NOMO-1 treated with DMSO at 0.1 percent for 48 hours (cell line): ENCODE data around the gene PLCB1.

Source experiments
- DNase-seq: peaks from one replicate; lab custom pipeline; 2025; ENCODE audit not compliant: unreplicated experiment; lab: John Stamatoyannopoulos, UW

Gene PLCB1

DNA sequence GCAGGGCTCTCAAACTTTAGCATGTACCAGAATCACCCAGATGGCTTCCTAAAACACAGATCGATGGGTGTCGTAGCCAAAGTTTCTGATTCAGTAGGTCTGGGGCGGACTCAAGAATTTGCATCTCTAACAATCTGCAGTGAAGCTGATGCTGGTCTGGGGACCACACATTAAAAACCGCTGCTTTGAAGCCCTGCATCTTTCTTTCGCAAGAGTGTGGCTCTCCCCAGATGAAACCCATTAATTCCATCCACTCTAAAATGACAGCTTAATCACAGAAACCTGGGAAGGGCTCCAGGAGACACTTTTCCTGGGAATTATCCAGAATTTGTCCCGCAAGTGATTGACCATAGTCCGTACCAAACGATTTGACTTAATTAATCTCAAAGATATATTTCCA lies 617.0 kb downstream of the PLCB1 start:
- DNase-seq, result no peak

DNA sequence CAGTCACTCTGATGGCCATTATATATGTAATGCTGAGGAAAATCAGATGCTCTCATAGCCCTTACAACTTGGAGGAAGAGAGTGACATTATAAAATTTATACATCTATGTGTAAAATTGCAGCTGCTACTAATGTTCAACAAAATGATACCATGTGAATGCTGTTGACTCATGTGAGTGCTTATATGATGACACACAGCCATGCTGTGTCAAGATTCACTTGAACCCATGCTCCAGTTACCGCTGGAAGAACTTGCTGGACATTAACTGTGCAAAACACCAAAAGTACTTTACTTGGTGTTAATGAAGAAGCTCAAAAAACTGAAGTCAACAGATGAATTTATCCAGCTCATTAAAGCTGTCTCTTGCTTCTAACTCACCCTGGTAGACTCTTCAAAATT lies 617.9 kb downstream of the PLCB1 start:
- DNase-seq, result no peak

DNA sequence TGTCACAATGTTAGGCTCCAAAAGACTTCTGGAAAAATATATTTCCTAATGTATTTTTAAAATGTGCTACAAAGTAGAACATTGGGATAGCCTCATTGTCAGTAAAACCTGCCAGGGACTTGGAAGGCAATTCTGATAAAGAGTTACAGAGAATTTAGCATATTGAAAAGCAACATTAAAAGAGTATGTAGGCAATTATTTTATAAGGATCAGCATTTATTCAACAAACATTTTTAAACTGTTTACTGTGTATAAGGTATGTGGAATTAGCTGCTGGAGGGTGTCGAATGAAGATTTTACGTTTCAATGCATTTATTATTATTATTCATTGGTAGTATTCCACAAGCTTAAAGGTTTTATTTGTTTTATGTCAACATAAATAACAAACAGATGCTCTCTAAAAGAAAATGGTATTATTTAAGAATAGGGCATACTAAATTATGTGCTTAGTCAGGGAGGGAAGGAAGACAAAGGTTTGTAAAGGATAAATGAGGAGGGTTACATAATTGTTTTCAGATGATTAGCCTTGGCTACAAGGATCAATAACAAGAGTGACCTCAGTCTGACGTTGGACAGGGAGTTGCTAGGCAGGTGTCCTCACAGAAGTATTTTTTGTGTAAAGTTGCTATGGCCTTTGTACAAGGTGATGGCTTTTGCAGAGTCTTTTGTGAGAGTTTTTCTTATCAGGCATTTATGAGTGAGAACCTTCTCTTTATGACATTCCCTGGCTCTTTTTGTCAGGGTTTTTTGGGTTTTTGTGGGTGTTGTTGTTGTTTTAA lies 623.5 kb downstream of the PLCB1 start:
- DNase-seq, result no peak

DNA sequence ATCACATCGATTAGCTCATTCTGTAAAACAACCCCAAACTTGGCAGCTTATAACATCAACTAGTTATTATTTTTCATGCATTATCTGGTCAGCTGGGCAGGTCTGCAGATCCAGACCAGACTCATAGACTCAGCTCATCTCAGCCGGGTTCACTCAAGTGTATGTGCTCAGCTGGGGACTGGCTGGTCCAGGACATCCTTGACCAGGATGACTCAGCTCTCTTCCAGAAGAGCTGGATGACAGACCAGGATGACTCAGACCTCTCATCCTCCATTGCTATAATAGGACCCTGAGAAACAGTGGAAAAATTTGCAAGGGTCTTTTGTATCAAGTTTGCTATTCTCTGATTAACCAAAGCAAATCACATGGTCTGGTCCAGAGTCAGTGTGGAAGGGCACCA lies 624.3 kb downstream of the PLCB1 start:
- DNase-seq, result no peak

DNA sequence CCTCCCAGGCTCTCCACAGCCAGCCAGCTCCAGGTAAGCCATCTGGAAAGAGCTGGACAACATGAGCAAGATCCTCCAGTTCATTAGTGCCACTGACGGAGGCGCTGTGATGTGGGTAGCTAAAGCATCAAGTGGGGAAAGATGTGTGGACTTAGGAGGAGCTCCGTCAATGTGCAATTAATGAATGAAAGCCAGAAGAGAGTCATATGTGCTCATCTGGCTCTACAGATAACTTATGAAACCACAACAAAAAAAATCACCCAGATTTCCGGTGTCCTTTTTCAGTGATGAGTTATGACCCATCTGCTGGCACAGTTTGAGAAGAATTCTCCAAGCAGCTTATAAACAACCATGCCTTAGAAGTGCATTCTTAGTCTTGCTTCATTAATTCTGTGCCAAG lies 625.1 kb downstream of the PLCB1 start:
- DNase-seq, result no peak

DNA sequence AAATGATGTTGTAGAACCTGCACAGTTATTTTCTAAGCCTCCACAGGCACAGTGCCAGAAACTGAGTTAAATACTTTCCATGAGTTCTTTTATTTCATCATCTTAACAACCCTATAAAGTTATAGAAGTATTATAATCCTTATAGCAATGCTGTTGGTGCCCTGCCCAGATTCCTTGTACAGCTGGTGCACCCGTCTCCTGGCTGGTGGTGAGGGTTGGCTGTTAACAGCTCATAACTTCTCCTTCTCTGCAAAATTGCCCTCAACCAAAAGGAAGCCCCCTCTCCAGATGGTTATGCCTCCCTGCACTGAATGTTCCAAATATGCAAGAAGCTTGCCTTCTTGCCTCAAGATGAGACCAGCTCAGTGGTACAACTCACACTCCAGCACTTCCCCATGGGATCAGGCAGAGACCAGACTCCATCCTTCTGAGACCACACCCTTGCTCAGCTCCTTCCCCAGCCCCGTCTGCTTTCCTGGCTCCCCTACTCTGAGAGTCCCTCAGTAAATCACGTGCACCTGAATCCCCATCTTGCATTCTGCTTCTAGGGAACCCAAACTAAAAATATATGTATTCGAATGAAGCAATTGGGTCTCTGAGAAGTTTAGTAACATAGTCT lies 632.4 kb downstream of the PLCB1 start:
- no peak for DNase-seq

DNA sequence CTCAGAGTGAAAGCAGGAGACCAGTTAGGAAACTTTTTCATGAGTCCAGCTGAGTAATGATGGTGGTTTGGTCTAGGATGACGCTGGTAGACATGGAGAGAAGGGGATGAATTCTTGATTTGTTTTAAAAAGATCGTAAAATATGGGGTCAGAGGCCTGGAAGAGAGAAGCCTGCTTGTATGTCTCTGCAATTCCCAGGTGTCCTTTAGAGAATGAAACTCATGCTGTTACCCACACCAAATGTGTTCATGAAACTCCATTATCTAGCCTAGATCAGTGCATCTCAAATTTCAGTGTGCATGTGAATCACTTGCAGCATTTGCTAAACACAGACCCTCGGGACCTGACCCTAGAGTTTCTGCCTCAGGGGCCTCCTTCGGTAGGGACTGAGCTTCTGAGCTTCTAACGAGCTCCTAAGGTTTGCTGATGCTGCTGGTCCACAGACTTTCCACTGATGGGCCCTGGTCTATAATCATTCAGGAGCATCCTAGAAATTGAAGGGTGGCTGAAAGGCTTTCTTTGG lies 634.9 kb downstream of the PLCB1 start:
- DNase-seq, result no peak

DNA sequence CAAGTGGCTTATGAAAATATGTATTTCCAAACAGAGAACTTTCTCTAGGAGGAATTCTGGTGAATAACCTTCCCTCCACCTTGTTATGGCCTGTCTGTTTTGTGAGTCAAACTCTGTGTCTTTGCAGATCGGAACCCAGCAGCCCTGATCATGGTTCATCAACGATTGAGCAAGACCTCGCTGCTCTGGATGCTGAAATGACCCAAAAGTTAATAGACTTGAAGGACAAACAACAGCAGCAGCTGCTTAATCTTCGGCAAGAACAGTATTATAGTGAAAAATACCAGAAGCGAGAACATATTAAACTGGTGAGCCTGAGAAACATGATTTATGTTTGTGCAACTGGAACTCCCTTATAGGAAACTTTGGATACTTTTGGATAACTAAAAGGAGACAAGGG lies 642.3 kb downstream of the PLCB1 start:
- DNase-seq, result no peak

DNA sequence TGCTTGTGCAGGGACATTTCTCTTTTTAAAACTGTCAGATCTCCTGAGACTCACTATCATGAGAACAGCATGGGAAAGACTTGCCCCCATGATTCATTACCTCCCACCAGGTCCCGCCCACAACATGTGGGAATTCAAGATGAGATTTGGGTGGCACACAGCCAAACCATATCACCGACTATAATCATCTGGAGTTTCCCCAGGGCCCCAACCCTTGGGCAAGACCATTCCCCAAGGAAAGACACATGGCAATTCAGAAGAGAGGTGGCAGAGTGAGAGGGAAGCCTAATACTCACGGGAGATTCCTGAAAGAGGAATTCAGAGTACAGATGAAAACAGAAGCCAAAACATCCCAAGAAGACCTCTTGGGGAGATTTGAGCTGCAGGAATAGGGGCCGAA lies 645.8 kb downstream of the PLCB1 start:
- no peak for DNase-seq

DNA sequence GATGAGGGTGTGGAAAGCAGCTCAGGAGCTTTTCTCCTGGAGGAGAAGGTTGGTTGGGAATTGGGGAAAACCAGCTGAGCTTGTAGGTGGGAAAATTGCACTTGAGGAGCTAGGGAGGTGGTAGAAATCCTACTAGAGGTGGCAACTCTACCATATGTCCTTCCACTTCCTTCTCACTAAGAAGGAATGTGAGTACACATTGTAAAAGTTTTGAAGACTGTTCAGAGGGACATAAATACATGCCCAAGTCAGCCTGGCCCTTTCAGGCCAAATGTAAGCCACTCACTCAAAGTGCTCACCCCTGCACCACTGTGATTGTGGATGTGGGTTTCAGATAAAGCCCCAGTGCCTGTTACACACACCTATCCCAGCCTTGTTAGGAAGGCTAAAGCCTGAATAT lies 646.3 kb downstream of the PLCB1 start:
- no peak for DNase-seq

DNA sequence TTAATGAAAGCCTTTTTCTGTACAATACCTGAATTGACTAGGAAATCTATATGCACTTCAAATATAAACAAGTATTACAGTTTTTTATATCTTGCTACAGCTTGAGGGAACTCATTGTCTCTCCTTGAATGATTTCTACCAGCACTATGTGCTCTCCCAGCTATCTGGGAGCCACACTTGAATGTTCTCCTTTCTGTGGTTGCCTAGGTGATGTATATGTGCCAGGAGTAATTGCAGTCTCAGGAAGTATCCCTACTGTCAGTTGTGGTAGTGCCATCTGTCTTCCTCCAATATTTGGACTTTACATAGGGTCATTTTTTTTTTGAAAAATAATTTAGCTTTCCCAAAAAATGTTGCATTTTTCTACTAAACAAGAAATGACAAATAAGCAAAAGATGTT lies 648.8 kb downstream of the PLCB1 start:
- DNase-seq, result no peak

DNA sequence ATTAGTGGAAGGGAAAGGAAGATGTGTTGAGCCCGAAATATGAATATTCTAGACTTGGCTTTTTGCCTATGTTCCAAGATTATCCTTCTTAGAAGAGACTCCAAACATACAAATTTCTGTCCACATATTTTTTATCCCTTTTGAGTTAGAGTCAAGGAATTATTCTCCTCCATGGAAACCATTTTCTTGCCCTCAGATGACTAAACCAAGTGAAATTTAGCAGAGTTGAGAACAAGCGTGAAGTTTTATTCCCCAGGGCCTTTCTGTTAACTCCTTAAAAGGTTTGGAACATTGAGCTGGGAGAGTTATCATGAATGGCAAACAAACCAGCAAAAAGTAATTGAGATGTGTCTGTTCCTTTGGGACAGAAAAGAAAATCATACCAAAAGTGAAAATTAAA lies 650.7 kb downstream of the PLCB1 start:
- no peak for DNase-seq

DNA sequence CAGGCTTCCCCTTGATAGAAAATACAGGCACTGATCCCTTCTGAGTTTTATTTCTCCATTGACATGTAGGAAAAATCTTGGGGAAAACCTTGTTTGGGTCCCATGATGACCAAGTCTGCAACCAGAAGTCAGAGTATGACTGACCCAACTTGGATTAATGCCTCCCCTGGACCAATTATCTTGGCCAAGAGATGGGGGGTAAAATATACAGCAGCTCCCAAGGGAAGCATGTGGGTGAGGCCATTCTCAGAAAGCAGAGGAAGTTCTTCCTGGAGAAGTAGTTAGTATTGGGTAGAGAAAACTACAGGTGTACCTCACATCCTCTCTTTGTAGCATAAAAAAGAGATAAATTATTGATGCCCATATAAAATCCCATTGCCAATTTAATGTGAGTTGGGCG lies 651.7 kb downstream of the PLCB1 start:
- DNase-seq, result no peak

DNA sequence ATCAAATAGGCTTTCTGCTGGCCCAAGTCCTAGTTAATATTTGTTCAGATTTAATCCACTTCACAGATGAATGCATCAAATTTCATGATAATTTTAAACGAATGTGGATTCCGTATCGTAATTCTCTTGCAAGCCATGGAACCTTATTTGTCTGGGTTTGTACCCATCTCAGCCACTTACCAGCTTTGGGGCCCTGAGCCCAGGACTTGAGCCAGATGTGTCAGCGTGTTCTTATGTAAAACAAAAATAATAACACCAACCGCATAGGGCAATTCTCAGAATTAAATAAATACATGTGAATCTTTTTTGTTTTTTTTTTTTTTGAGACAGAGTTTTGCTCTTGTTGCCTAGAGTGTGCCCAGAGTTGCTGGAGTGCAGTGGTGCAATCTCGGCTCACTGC lies 654.3 kb downstream of the PLCB1 start:
- no peak for DNase-seq

DNA sequence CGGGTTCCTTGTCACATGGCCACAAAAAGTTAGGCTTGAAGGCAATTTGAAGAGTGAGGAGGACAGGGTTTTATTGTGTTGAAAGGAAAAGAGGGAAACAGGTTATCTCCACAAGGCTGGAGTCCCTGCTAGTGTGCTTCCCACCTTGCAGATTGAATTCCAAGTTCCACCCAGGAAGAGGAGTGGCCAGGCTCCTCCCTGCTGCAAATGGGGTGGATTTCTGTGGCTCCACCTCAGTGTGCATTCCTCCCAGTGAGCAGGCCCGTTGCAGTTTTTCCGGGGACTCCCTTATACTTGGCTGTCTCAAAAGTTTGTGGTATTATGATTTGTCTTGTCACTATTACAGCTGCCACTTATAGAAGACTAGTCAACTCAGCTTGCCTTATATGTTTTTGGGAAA lies 655.0 kb downstream of the PLCB1 start:
- no peak for DNase-seq

DNA sequence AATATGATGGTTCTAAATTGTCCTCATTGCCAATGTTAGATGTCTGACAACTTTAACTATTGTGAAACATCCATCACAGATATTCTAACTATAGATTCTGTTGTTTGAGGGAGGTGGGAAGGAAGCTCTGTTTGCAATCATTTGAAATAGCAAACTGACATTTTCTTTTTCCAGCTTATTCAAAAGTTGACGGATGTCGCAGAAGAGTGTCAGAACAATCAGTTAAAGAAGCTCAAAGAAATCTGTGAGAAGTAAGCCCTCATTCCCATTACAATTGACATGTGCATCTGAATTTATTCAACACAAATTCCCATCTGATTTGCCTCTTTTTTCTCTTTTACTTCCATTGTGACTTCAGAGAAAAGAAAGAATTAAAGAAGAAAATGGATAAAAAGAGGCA lies 656.2 kb downstream of the PLCB1 start:
- no peak for DNase-seq

DNA sequence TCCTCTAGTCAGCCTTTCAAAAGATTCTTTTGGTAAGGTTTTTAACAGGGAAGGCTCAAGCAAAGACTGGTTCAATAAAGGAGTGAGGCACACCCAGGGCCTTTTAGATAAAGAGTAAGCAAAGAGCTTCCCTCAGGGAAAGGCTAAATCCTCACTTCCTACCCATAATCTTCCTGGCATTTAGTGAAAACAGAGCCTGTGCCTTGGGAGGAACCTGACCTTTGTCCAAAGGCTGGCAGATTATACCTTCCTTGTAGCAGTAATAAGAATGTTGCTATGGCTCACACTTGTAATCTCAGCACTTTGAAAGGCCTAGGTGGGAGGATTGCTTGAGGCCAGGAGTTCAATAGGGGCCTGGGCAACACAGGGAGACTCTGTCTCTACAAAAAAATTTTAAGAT lies 656.8 kb downstream of the PLCB1 start:
- DNase-seq, result no peak

DNA sequence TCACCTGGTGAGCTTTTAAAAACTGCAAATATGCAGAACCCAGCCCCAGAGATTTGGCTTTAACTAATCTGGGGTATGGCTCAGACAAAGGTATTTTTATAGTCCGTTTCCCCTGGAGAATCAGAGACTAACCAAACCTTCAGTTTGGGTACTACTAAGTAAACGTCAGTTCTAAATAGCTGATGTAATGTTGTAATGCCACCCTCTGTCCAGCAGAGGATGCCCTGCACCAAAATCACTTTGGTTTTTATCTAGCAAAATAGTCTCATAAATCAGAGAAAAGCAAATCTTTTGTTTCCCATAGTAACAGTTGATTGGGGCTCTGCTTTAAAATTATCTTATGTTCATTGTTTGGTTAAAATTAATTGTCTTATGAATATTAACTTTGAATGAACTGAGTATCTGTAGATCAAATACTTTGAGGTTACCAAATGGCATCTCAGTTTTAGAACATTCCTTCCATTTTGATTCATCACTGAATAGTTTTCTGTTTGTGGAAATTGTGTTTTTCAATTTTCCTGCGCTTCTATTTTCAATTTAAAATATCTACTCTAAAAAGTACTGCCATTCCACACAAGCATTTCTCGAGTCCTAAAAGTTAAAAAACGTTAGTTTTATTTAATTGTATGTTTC lies 658.5 kb downstream of the PLCB1 start:
- peak; percentile 3 for DNase-seq

DNA sequence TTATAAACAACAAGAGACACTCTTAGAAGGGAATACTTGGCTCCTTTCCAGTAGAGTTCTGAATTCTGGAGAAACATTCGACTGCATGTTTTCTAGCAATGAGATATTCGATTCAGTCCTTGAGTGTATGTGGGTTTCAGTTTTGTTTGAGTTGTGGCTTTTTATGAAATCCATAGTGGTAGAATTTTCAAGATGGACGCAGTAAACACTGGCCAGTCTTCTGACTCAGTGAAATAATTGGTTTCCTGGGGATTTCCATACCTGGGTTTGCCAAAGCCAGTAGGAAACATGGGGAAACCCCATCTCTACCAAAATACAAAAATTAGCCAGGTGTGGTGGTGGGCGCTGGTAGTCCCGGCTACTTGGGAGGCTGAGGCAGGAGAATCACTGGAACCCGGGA lies 663.3 kb downstream of the PLCB1 start:
- no peak for DNase-seq

DNA sequence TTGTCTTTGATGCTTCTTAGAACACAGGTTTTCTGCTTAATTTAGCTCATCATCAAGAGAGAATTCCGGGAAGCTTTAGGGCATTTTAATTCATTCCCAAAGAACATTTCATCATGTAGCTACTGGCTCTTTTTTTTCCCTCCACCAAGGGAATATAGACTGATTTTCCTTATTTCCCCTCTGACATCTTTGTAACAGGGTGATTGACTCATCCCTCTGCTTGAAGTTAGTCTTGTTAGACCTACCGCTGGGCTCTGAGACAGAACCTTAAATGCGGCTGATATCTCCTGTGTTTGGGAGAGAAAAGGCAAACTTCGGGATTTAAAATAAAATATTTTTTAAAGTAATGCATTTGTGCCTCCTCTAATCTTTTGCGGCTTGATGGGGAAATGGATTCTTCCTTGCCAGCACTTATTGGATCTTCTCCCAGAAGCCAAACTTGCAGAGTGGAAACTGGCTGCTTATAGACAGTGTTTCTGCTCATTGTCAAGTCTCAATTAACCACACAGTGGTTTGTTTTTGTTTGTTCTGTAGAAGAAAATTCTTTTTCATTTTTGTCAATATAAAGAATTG lies 664.1 kb downstream of the PLCB1 start:
- no peak for DNase-seq

DNA sequence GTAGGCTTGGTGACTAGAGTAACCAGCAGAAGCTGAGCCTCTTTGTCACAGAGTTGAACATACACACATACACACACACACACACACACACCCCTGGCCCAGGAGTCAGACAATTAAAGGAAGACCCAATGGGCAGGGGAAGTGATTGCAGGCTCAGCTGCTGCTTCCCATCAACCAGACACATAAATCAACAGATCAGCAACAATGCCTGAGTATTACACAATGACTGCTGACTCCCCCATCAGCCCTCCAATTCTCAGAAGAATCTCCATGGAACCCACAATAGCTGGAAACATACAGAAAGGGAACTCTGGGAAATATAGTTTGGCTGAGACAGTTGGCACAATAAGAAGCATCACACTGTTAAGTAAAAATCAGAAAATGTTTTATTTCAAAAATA lies 666.4 kb downstream of the PLCB1 start:
- no peak for DNase-seq

DNA sequence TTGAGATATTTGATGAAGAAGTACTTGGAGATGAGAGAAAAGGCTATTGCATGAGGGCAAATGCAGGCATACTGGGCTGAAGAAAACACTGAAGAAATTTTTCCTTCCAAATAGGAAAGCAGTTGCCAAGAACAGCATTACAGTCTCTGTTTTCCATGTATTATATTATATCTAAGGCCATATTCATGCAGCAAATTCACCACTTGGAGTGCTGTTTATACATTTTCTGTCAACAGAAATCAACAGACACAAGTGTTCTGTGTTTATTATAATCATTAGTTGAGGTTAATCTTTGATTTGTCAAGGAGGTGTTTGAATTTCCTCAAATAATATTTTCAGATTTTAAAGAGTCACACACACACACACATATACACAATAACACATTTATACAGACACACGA lies 668.0 kb downstream of the PLCB1 start:
- DNase-seq, result no peak
